PC-9 (cell line): ENCODE data around the gene DOC2A. TPM values are rescaled to one million over a fixed set of nuclear protein-coding genes. Genes with fewer than 3 reads are reported as not detected.

Experiments
- BruUV-seq: library from RNA; stranded (reverse); fragments of 400-500 nt; replicated peaks from 2 replicates; lab custom pipeline; 2021; lab: Mats Ljungman, UMichigan
- CTCF ChIA-PET: fragments of 300-600 bp; sonication (Branson Sonifier 250); formaldehyde crosslinking; loops from one replicate; lab custom pipeline; 2022; ENCODE audit warnings: antibody characterized with exemption; lab: Charles Lee
- POLR2A ChIA-PET: fragments of 300-600 bp; sonication (Branson Sonifier 250); formaldehyde crosslinking; loops from one replicate; lab custom pipeline; 2022; ENCODE audit warnings: antibody characterized with exemption; ENCODE audit not compliant: unreplicated experiment; lab: Charles Lee
- DNase-seq, 2 experiments: peaks; one replicate each; pipeline versions ENCODE4 v3.0.0 to v3.0.0-alpha.2; 2015 to 2022; ENCODE audit warnings: mixed read lengths in 1 of 2
- H2AFZ ChIP-seq: fragments of 200-600 bp; sonication (generic); 2 replicates; pipeline ENCODE4 v1.8.1; 2017; ENCODE audit warnings: antibody characterized with exemption
- H3F3A ChIP-seq: fragments of 200-600 bp; sonication (generic); 2 replicates; pipeline ENCODE4 v1.8.1; 2017; ENCODE audit warnings: antibody characterized with exemption, mild to moderate bottlenecking, low read depth; ENCODE audit not compliant: insufficient read depth
- H3K27ac ChIP-seq: fragments of 200-600 bp; sonication (generic); 2 replicates; pipeline ENCODE4 v1.6.1; 2016; ENCODE audit warnings: mixed run types
- H3K27me3 ChIP-seq: fragments of 200-600 bp; sonication (generic); 2 replicates; pipeline ENCODE4 v1.6.1; 2016; ENCODE audit warnings: low read depth, mixed run types; ENCODE audit not compliant: insufficient read depth
- H3K36me3 ChIP-seq: fragments of 200-600 bp; sonication (generic); 2 replicates; pipeline ENCODE4 v1.6.1; 2016; ENCODE audit warnings: low read depth, mixed run types
- H3K4me1 ChIP-seq: fragments of 200-600 bp; sonication (generic); replicated peaks from 2 replicates; pipeline ENCODE4 v1.6.1; 2016; ENCODE audit warnings: mixed run types; ENCODE audit not compliant: insufficient read depth
- H3K4me2 ChIP-seq: fragments of 200-600 bp; sonication (generic); 2 replicates; pipeline ENCODE4 v1.6.1; 2017; ENCODE audit warnings: mixed run types
- H3K4me3 ChIP-seq: fragments of 200-600 bp; sonication (generic); 2 replicates; pipeline ENCODE4 v1.6.1; 2016; ENCODE audit warnings: mixed run types
- H3K79me2 ChIP-seq: fragments of 200-600 bp; sonication (generic); 2 replicates; pipeline ENCODE4 v1.6.1; 2017; ENCODE audit warnings: low read depth, mixed run types
- H3K9me2 ChIP-seq: fragments of 200-600 bp; sonication (generic); 2 replicates; pipeline ENCODE4 v1.8.1; 2017; ENCODE audit warnings: mild to moderate bottlenecking; ENCODE audit not compliant: insufficient read depth
- H3K9me3 ChIP-seq: fragments of 200-600 bp; sonication (generic); 2 replicates; pipeline ENCODE4 v1.8.1; 2016; ENCODE audit warnings: low read depth; ENCODE audit not compliant: insufficient read depth
- H4K20me1 ChIP-seq: fragments of 200-600 bp; sonication (generic); 2 replicates; pipeline ENCODE4 v1.8.1; 2017; ENCODE audit not compliant: insufficient read depth
- CTCF ChIP-seq: fragments of 200-600 bp; sonication (generic); conservative IDR thresholded peaks from 2 replicates; pipeline ENCODE4 v1.6.1; 2017; ENCODE audit warnings: mixed run types, antibody characterized with exemption, mild to moderate bottlenecking, moderate library complexity
- EZH2 ChIP-seq: fragments of 200-600 bp; sonication (generic); IDR thresholded peaks from 2 replicates; pipeline ENCODE4 v1.8.0; 2017; ENCODE audit warnings: antibody characterized with exemption, low read depth
- intact Hi-C: fragments of 100-400 bp; cut with micrococcal nuclease; formaldehyde crosslinking; loops from one replicate; pipeline ENCODE4 v1.10.0; 2022; ENCODE audit not compliant: unreplicated experiment
- total RNA-seq: library from RNA; stranded (reverse); gene quantifications from 2 replicates; pipeline ENCODE4 v1.2.3, GENCODE V29; 2021

Gene DOC2A
- total RNA-seq, 1 experiment from 2014 or later: 11.0 TPM

- ChIA-PET CTCF (interaction anchor here (0.6 to 1.2 kb wide), 8 partner anchors 11 to 125 kb away, joined by 3 to 6 read pairs (median 4); partner anchors contain the start of genes ASPHD1, HIRIP3, KCTD13 and SEZ6L2), POLR2A (interaction anchor here (0.6 to 1.7 kb wide), 21 partner anchors 10 to 1273 kb away, joined by 3 to 30 read pairs (median 5); partner anchors contain the start of genes ALDOA, ASPHD1, CDIPT and HIRIP3)
- Histone ChIP-seq H2AFZ (peak overlapping the region; percentile 52; the same call in 1 of the 2 replicates), H3K4me3 (peak overlapping the region; percentile 7; the same call in 1 of the 2 replicates), H3F3A (peaks cover 15% of the 10 kb centered on the region; the same call in 1 of the 2 replicates), H3K36me3 (no peaks in the 10 kb centered on the region), H3K4me1 (peaks cover 19% of the 10 kb centered on the region), H3K9me3 (no peaks in the 10 kb centered on the region), H3K27me3 (no peaks in the 10 kb centered on the region), H3K9me2 (no peaks in the 10 kb centered on the region), H3K4me2 (0 out of 2 replicates have a peak overlapping the region, but pooled peaks have one; percentile 17), H3K27ac (no peak overlapping the region), H4K20me1 (peaks cover 21% of the 10 kb centered on the region; the same call in 1 of the 2 replicates), H3K79me2 (peaks cover 41% of the 10 kb centered on the region)
- BruUV-seq: no TSS peak
- no peak for DNase-seq
- TF ChIP-seq EZH2 (no peak), CTCF (no peak)
- intact Hi-C loops: loop anchor here (1.0 kb wide), 5 partner anchors 29 to 168 kb away; partner anchors contain the start of genes ASPHD1, CDIPT and KCTD13
Observed at GRCh38 chr16:29972992-29973383, 37.8 kb downstream of the DOC2A start.

DNA sequence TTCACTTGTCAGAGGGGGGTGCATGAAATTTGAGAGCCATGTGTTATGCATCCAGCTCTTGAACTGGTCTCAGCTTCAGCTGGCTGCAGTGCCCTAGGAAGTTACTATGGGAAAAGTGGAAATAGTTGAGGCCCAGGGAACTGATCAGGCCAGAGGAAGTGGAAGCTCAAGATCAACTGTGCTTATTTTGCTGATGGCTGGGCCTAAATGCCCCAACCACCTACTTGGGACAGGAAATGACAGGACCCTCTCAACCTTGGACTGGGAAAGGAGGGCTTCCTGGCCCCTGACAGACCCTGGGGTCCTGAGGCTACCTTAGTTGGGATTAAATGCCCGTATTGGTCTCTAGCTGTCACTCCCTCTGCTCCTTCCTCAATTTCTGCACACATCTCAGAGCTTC, 38.3 kb downstream of the DOC2A start:
- Histone ChIP-seq H2AFZ (no peak overlapping the region), H3K27me3 (no peaks in the 10 kb centered on the region), H3K4me2 (no peak overlapping the region), H3F3A (peaks cover 15% of the 10 kb centered on the region; the same call in 1 of the 2 replicates), H3K4me1 (peaks cover 19% of the 10 kb centered on the region), H4K20me1 (peaks cover 20% of the 10 kb centered on the region; the same call in 1 of the 2 replicates), H3K36me3 (no peaks in the 10 kb centered on the region), H3K4me3 (no peak overlapping the region), H3K79me2 (peaks cover 36% of the 10 kb centered on the region), H3K9me3 (no peaks in the 10 kb centered on the region), H3K27ac (no peak overlapping the region), H3K9me2 (no peaks in the 10 kb centered on the region)
- intact Hi-C loops: no loop called here
- no peak for DNase-seq
- ChIA-PET POLR2A (interaction anchor here (0.6 to 0.7 kb wide), 2 partner anchors 316 to 398 kb away, joined by 4 to 9 read pairs; no protein-coding TSS in a partner anchor), CTCF (interaction anchor here (0.6 to 0.9 kb wide), 2 partner anchors 46 to 52 kb away, joined by 4 to 5 read pairs; partner anchors contain the start of gene KCTD13)
- no TSS peak for BruUV-seq
- TF ChIP-seq EZH2 (no peak), CTCF (no peak)

DNA sequence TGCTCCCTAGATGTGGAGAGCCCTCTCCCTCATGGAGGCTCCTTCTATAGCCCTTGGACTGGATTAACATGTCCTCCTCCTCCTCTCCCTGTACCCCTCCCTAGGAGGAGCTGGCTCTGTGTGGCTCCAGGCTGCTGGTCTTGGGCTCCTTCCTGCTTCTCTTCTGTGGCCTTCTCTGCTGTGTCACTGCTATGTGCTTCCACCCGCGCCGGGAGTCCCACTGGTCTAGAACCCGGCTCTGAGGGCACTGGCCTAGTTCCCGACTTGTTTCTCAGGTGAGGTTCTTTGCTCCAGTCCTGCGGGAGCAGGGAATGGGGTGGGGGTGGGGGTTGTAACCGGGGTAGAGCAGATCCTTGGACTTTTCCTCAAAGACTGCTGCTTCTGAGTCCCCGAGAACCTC, 39.5 kb downstream of the DOC2A start:
- no peaks in the 10 kb centered on the region for H3K27me3 ChIP-seq
- BruUV-seq: no TSS peak
- peaks cover 24% of the 10 kb centered on the region for H3K79me2 ChIP-seq
- H3K36me3 ChIP-seq: no peaks in the 10 kb centered on the region
- H3K4me3 ChIP-seq: no peak overlapping the region
- POLR2A ChIA-PET: no interaction called here
- H4K20me1 ChIP-seq: peaks cover 11% of the 10 kb centered on the region; the same call in 1 of the 2 replicates
- H3K4me1 ChIP-seq: peaks cover 16% of the 10 kb centered on the region
- no peaks in the 10 kb centered on the region for H3K9me3 ChIP-seq
- H3K4me2 ChIP-seq: no peak overlapping the region
- H3F3A ChIP-seq: peaks cover 15% of the 10 kb centered on the region; the same call in 1 of the 2 replicates
- TF ChIP-seq CTCF: no peak
- no peak for TF ChIP-seq EZH2
- H2AFZ ChIP-seq: no peak overlapping the region
- H3K27ac ChIP-seq: no peak overlapping the region
- intact Hi-C loops: no loop called here
- H3K9me2 ChIP-seq: no peaks in the 10 kb centered on the region
- CTCF ChIA-PET: no interaction called here
- DNase-seq: no peak
